GM06990 (cell line): ENCODE data around the gene SCYL3.
"Not testable (repeated sequence)": the region's sequence is repeated elsewhere in the genome, so short reads cannot be mapped to it uniquely, and the experiment has no call there.

ENCODE experiments used
- DNase-seq: peaks from one replicate; pipeline ENCODE4 v3.0.0-alpha.2; 2011; ENCODE audit not compliant: insufficient read length; ENCODE audit errors: extremely low read depth
- H3K27me3 ChIP-seq: replicated peaks from 2 replicates; pipeline ENCODE4 v1.6.0; 2011; ENCODE audit warnings: low read length; ENCODE audit not compliant: control insufficient read depth, insufficient read depth
- H3K36me3 ChIP-seq: 2 replicates; pipeline ENCODE4 v1.5.1; 2011; ENCODE audit warnings: low read length; ENCODE audit not compliant: control insufficient read depth, insufficient read depth
- H3K4me3 ChIP-seq: replicated peaks from 2 replicates; pipeline ENCODE4 v1.5.1; 2011; ENCODE audit warnings: low read depth, mild to moderate bottlenecking, control low read depth, low read length
- CTCF ChIP-seq: IDR thresholded peaks from 2 replicates; pipeline ENCODE4 v1.5.1; 2011; ENCODE audit warnings: low read length, control low read depth, mild to moderate bottlenecking, inconsistent platforms; ENCODE audit not compliant: insufficient read depth, poor library complexity, severe bottlenecking

The SCYL3 gene

GRCh38 chr1:169824153-169824552 is 69.5 kb downstream of the SCYL3 start:
- TF ChIP-seq CTCF = no peak
- Histone ChIP-seq H3K36me3 (peaks cover 4% of the 10 kb centered on the region), H3K27me3 (no peaks in the 10 kb centered on the region), H3K4me3 (no peak overlapping the region)
- DNase-seq = no peak

GRCh38 chr1:169821500-169821899 is 72.2 kb downstream of the SCYL3 start:
- no peak for TF ChIP-seq CTCF
- H3K27me3 ChIP-seq = no peaks in the 10 kb centered on the region
- no peak overlapping the region for H3K4me3 ChIP-seq
- no peak for DNase-seq
- peaks cover 4% of the 10 kb centered on the region for H3K36me3 ChIP-seq

DNA sequence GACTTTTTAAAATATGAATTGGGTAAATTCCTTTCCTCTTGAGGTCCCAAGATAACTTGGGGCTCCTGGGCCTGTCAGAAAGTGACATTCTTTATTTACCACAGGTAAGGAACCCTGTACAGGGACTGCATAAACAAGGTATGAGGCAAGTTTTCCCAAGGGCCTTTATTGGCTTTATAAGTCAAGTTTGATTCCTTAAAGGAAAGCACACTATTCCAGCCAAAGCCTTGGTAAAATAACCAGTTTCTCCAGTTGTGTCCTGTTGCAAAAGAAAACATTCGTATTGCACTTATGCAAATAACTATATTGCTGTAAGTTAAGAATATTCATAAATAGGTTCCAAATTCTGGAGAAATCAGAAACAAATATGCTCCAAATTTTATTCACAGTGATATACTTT is 77.1 kb downstream of the SCYL3 start:
- Histone ChIP-seq H3K27me3 (no peaks in the 10 kb centered on the region), H3K4me3 (no peak overlapping the region), H3K36me3 (peaks cover 2% of the 10 kb centered on the region)
- DNase-seq = no peak
- TF ChIP-seq CTCF = no peak

DNA sequence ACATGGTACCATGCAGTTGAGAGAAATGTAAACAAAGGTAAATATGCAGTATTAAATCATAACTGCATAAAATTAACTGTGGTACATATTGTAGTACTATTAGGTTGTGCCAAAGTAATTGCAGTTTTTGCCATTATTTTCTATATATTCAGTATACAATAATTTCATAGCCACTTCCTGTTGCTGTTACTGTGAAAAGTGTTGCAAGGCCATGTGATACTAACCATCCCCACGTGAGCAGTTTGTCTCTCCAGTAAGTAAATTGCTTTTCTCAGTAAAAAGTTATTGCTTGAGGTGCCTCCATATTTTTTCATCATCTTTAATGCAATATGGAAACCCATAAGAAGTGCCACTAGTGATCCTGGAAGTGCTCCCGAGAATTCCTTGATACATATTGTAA is 79.4 kb downstream of the SCYL3 start:
- no peak for DNase-seq
- TF ChIP-seq CTCF = no peak
- peaks cover 2% of the 10 kb centered on the region for H3K36me3 ChIP-seq
- H3K27me3 ChIP-seq = no peaks in the 10 kb centered on the region
- no peak overlapping the region for H3K4me3 ChIP-seq

DNA sequence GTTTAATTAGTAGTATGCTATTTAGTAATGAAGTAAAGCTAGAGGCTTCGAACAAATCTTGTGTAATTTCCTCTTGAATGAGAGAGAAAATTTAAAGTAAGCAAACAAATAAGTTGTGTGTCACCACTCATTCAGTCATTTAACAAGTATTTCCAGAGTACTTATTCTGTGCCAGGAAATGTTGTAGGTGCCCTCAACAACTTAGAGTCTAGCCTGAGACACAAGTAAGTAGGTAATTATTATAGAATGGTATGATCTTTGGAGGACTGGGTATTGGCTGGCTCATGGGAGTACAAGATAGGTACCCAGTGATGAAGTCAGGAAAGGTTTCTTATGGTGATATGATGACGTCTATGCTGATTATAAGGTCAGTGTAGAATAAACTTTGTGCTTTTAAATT is 81.6 kb downstream of the SCYL3 start:
- no peak for DNase-seq
- H3K36me3 ChIP-seq = peaks cover 2% of the 10 kb centered on the region
- no peaks in the 10 kb centered on the region for H3K27me3 ChIP-seq
- no peak for TF ChIP-seq CTCF
- no peak overlapping the region for H3K4me3 ChIP-seq

- not testable (repeated sequence) for H3K4me3 ChIP-seq, DNase-seq, H3K36me3 ChIP-seq, H3K27me3 ChIP-seq
Measured at GRCh38 chr1:169811418-169812035, 82.2 kb downstream of the SCYL3 start.
